B cell (primary cell): ENCODE results near the gene HIGD2B.

Source experiments
- CTCF ChIP-seq: fragments of 200-600 bp; IDR thresholded peaks from one replicate; pipeline ENCODE4 v1.8.0; 2022; ENCODE audit warnings: antibody characterized with exemption, mild to moderate bottlenecking
- EZH2 ChIP-seq: IDR thresholded peaks from 2 replicates; pipeline ENCODE4 v1.6.1; 2012; ENCODE audit warnings: borderline replicate concordance, low read depth, mild to moderate bottlenecking, moderate library complexity, low read length; ENCODE audit not compliant: insufficient read depth, poor library complexity, severe bottlenecking

- TF ChIP-seq CTCF = peak; percentile 88
- no peak for TF ChIP-seq EZH2
Observed at GRCh38 chr15:72722071-72722696, 36.2 kb upstream of the HIGD2B start.
